Measurements from ENCODE around the gene FNDC3B. TPM values are rescaled to one million over a fixed set of nuclear protein-coding genes. Genes with fewer than 3 reads are reported as not detected.

Gene FNDC3B
- total RNA-seq, 2 donors from 2014 or later: 57.6 to 69.3 TPM

GRCh38 chr3:172143739-172144497 is 104.5 kb downstream of the FNDC3B start:
- no peak for DNase-seq (ENCODE audit: low spot score)
- peaks cover 0 to 63% of the 10 kb centered on the region in 2 donors for H3K4me1 ChIP-seq

GRCh38 chr3:172144601-172145000 is 105.2 kb downstream of the FNDC3B start:
- TF ChIP-seq CTCF (IDR thresholded peaks at IDR 0.05): no peak
- no peaks in the 10 kb centered on the region for H3K36me3 ChIP-seq
- DNase-seq (ENCODE audit: low spot score): no peak
- no peaks in the 10 kb centered on the region for H3K9me3 ChIP-seq
- H3K4me1 ChIP-seq: peaks cover 0 to 60% of the 10 kb centered on the region in 2 donors
- no peaks in the 10 kb centered on the region for H3K27me3 ChIP-seq
- no peak overlapping the region for H3K4me3 ChIP-seq
- H3K27ac ChIP-seq: no peak overlapping the region

More at GRCh38 chr3:172143739-172144497, 104.5 kb downstream of the FNDC3B start:
- Histone ChIP-seq H3K4me3 (no peak overlapping the region), H3K9me3 (no peaks in the 10 kb centered on the region), H3K27me3 (no peaks in the 10 kb centered on the region), H3K27ac (no peak overlapping the region), H3K36me3 (no peaks in the 10 kb centered on the region)
- TF ChIP-seq CTCF (IDR thresholded peaks at IDR 0.05): no peak

- TF ChIP-seq CTCF (IDR thresholded peaks at IDR 0.05): no peak
- H3K4me1 ChIP-seq: peaks cover 0 to 54% of the 10 kb centered on the region in 2 donors
- no peaks in the 10 kb centered on the region for H3K9me3 ChIP-seq
- no peak for DNase-seq (ENCODE audit: low spot score)
- H3K4me3 ChIP-seq: no peak overlapping the region
- no peaks in the 10 kb centered on the region for H3K36me3 ChIP-seq
- H3K27me3 ChIP-seq: no peaks in the 10 kb centered on the region
- no peak overlapping the region for H3K27ac ChIP-seq
Observed at GRCh38 chr3:172145031-172145686, 105.8 kb downstream of the FNDC3B start.

- no peak for TF ChIP-seq CTCF (IDR thresholded peaks at IDR 0.05)
- Histone ChIP-seq H3K4me3 (no peak overlapping the region), H3K36me3 (no peaks in the 10 kb centered on the region), H3K27ac (no peak overlapping the region), H3K4me1 (peaks cover 0 to 42% of the 10 kb centered on the region in 2 donors), H3K27me3 (no peaks in the 10 kb centered on the region), H3K9me3 (no peaks in the 10 kb centered on the region)
- DNase-seq (ENCODE audit: low spot score): no peak
Observed at GRCh38 chr3:172146349-172146748, 107.0 kb downstream of the FNDC3B start.

- Histone ChIP-seq H3K4me1 (peaks cover 0 to 38% of the 10 kb centered on the region in 2 donors), H3K4me3 (no peak overlapping the region), H3K27ac (no peak overlapping the region), H3K27me3 (no peaks in the 10 kb centered on the region), H3K9me3 (no peaks in the 10 kb centered on the region), H3K36me3 (no peaks in the 10 kb centered on the region)
- no peak for DNase-seq (ENCODE audit: low spot score)
- no peak for TF ChIP-seq CTCF (IDR thresholded peaks at IDR 0.05)
Observed at GRCh38 chr3:172147113-172147818, 107.9 kb downstream of the FNDC3B start.

Data from right atrium auricular region (tissue), 2 donors.